AG10803 (cell line): ENCODE results near the gene KCNQ1.

Experiments used
- DNase-seq: peaks from one replicate; pipeline ENCODE4 v3.0.0; 2010; ENCODE audit warnings: low read depth
- H3K4me3 ChIP-seq: 2 replicates; pipeline ENCODE4 v1.5.1; 2011; ENCODE audit warnings: mild to moderate bottlenecking, low read length, control low read depth
- CTCF ChIP-seq: conservative IDR thresholded peaks from 2 replicates; pipeline ENCODE4 v1.5.1; 2011; ENCODE audit warnings: mild to moderate bottlenecking, low read length, control low read depth, inconsistent platforms

KCNQ1 gene

DNA sequence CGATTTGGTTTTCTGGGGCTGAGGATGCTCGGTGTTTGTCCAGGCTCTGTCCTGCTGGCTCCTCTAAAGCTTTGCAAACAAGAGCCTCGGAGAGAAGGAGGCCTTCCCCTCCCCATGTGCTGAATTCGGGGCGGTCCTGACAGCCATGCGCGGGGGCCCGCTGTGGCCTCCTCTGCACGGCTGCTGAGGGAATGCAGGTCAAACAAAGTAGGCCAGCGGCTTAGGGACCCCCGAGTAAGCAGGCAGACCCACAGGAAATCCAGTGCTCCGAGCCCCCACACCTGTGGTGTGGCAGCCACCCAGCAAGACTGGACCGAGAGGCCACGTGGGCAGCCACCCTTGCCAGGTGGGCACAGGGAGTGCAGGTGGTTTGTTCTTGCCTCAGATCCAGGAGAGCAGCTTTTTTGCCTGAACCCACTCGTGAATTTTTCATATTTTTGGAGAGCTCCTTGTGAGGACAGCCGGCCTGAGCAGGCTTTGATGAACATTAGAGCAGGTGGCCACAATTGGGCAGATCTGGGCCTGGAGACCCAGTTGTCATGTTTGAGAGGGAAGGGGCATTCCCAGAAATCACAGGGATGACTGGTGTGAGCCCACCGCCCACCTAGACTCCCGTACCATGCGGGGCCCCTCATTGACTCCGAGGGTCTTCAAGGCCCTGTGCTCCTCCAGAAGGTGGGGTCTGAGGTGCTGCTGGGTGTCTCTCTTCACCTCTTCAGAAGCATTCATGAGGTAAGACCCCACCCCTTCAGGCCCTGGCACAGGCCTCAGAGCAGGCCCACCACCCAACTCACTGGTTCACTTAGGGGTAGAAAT lies 298.0 kb downstream of the KCNQ1 start:
- TF ChIP-seq CTCF = no peak
- no peak for DNase-seq
- no peak overlapping the region for H3K4me3 ChIP-seq

GRCh38 chr11:2743427-2744110 lies 298.8 kb downstream of the KCNQ1 start:
- no peak overlapping the region for H3K4me3 ChIP-seq
- no peak for TF ChIP-seq CTCF
- DNase-seq = no peak

- TF ChIP-seq CTCF = no peak
- DNase-seq = no peak
Observed at GRCh38 chr11:2744166-2744565, 299.4 kb downstream of the KCNQ1 start.

DNA sequence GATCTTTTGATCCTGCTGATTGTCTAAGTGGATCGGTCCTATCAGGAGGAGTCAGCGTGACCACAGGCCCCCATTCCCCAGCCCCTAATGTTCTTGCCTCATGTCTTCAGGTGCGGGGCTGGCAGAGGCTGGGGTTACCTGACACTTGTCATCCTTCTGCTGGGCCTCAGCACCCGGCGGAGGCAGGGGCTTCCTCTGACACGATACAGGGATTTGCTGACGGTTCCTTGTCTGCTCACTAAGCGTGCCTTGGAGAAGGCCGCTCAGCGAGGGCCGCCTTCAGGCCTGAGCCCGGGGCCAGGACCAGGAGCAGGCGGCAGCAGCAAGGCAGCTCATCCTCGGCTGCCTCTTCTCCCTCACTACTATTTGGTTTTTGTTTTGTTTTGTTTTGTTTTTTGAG lies 300.7 kb downstream of the KCNQ1 start:
- DNase-seq = no peak
- TF ChIP-seq CTCF = no peak
- H3K4me3 ChIP-seq = no peak overlapping the region

More at GRCh38 chr11:2744166-2744565, 299.4 kb downstream of the KCNQ1 start:
- H3K4me3 ChIP-seq = no peak overlapping the region

DNA sequence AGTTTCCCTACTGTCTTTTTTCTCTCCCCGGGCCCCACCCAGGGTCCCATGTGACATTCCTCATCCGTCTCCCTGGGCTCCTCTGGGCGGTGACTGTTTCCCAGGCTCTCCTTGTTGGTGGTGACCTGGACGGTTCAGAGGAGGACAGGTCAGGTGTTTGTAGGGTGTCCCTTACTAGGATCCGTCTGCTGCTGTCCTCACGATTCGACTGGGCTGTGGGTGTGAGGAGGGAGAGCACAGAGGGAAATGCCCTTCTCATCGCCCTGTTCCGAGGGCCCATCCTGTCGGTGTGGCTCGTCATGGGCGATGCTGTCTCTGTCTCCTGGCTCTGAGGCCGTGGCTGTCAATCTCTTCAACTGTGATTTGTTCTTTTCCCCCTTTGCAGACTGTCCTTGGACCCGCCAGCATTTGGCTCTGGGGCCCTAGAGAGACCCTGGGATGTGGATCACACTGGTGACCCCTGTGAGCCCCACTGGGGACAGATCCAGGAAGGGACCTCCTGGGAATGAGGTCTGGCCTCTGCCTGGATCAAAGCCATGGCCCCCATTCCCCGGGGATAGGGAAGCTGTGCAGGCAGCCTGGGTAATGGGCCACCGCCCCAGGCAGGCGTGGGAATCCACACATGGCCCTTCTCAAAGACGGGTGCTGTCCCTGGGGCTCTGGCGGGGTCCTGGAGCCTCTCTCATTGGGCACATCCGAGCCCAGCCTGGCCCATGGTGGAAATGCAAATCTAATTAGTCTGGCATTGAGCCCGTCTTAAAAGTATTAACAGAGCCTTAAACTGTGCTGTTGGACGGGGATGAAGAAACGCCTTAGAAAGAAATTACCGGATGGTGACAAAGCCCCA lies 301.8 kb downstream of the KCNQ1 start:
- no peak overlapping the region for H3K4me3 ChIP-seq
- DNase-seq = no peak
- TF ChIP-seq CTCF = no peak

- no peak for TF ChIP-seq CTCF
- no peak for DNase-seq
- H3K4me3 ChIP-seq = no peak overlapping the region
Observed at GRCh38 chr11:2747248-2748027, 302.6 kb downstream of the KCNQ1 start.
